ENCODE measurements around the gene PRR3. TPM values are rescaled to one million over a fixed set of nuclear protein-coding genes. Genes with fewer than 3 reads are reported as not detected.

Gene PRR3
- total and polyA plus RNA-seq, 11 donors = 1.9 to 4.5 (median 3.3) TPM

DNA sequence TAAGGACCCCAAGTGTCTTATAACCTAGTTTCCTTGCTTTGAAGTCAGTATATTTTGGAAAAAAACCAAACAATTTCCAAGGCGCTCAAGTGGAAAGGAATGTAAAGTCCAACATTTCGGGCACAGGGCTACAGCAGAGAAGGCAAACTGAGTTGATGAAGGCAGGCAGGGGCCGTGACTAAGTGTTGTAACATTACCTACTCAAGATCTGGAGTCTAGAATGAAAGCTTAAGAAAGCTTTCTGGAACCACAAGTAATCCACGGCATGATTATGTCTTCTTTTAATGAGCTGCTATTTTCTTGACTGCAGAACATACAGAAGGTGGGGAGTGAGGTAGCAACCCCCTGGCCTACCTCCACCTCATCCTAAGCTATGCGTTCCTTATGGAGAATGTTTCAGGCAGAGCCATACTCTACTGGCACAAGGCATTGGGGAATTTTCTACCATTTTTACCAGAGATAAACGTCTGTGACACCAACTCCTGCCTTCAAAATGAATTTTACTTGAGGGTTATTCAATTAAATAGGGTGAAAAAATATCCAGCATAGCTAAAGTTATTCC is 55.7 kb downstream of the PRR3 start:
- intact Hi-C loops (cut with DNase I) = loop anchor here in 1 of 10 donors (5.0 kb wide), 1 partner anchor 55 kb away; the partner anchor contains the start of genes GNL1 and PRR3
- ATAC-seq (no peak), DNase-seq (no peak)
- TF ChIP-seq POLR2A (IDR thresholded peaks at IDR 0.05) = no peak
- TF ChIP-seq, protein P1, sequence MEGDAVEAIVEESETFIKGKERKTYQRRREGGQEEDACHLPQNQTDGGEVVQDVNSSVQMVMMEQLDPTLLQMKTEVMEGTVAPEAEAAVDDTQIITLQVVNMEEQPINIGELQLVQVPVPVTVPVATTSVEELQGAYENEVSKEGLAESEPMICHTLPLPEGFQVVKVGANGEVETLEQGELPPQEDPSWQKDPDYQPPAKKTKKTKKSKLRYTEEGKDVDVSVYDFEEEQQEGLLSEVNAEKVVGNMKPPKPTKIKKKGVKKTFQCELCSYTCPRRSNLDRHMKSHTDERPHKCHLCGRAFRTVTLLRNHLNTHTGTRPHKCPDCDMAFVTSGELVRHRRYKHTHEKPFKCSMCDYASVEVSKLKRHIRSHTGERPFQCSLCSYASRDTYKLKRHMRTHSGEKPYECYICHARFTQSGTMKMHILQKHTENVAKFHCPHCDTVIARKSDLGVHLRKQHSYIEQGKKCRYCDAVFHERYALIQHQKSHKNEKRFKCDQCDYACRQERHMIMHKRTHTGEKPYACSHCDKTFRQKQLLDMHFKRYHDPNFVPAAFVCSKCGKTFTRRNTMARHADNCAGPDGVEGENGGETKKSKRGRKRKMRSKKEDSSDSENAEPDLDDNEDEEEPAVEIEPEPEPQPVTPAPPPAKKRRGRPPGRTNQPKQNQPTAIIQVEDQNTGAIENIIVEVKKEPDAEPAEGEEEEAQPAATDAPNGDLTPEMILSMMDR (IDR thresholded peaks at IDR 0.05) = no peak
- Histone ChIP-seq H3K9me3 (no peaks in the 10 kb centered on the region), H3K4me1 (peaks cover 0 to 58% (median 50%) of the 10 kb centered on the region in 12 donors), H3K36me3 (peaks cover 0 to 64% (median 32%) of the 10 kb centered on the region in 9 donors), H3K27me3 (no peaks in the 10 kb centered on the region), H3K4me3 (no peak overlapping the region), H3K27ac (peak overlapping the region in 5 of 12 donors; percentile 1 to 97 (median 8))
- WGBS, 4 donors = 60 to 68% (median 65%) methylated on average over 6 of the region's 6 CpGs

MicroRNAs within 50 kb of the gene (microRNA counts, 767-probe panel; counts per million panel counts)
- microRNA hsa-miR-877-5p = 0 to 71.6 counts per million in 2 donors

Small RNAs within 50 kb of the gene (microRNA-seq; reads per million reads assigned to microRNA genes)
- 18.6 to 59.5 (median 40.4) reads per million in 4 donors for gene MIR877

Other genes starting within 250 kb of the PRR3 start
- gene TRIM39, start 230.4 kb upstream of the PRR3 start, total RNA-seq = 10 to 100 TPM in 2 of 9 donors, 1 to 10 TPM in 7; 6.4 to 12.1 (median 8.4) TPM
- 1 to 10 TPM; 5.1 to 9.6 TPM for gene TRIM39, start 230.4 kb upstream of the PRR3 start, polyA plus RNA-seq
- gene RPP21, start 212.1 kb upstream of the PRR3 start, total RNA-seq = 10 to 100 TPM; 17.3 to 64.4 (median 24.7) TPM
- gene RPP21, start 212.1 kb upstream of the PRR3 start, polyA plus RNA-seq = 10 to 100 TPM; 84.1 to 88.9 TPM
- gene HLA-E, start 67.8 kb upstream of the PRR3 start, total RNA-seq = 100 to 1,000 TPM in 8 of 9 donors, 10 to 100 TPM in 1; 96.1 to 560 (median 162) TPM
- gene HLA-E, start 67.8 kb upstream of the PRR3 start, polyA plus RNA-seq = 100 to 1,000 TPM; 160 to 200 TPM
- gene GNL1, start 806 bp upstream of the PRR3 start, total RNA-seq = 10 to 100 TPM in 8 of 9 donors, 1 to 10 TPM in 1; 9.1 to 32.4 (median 17.4) TPM
- 10 to 100 TPM; 17.7 to 33.5 TPM for gene GNL1, start 806 bp upstream of the PRR3 start, polyA plus RNA-seq
- gene ABCF1, start 14.1 kb downstream of the PRR3 start, total RNA-seq = 10 to 100 TPM; 35.1 to 49.0 (median 39.8) TPM
- 10 to 100 TPM; 28.0 to 76.8 TPM for gene ABCF1, start 14.1 kb downstream of the PRR3 start, polyA plus RNA-seq
- 10 to 100 TPM; 21.7 to 44.9 (median 29.9) TPM for gene PPP1R10, start 59.9 kb downstream of the PRR3 start, total RNA-seq
- 1 to 10 TPM; 9.4 to 9.6 TPM for gene PPP1R10, start 59.9 kb downstream of the PRR3 start, polyA plus RNA-seq
- 100 to 1,000 TPM in 6 of 9 donors, 10 to 100 TPM in 3; 84.2 to 160 (median 122) TPM for gene MRPS18B, start 60.5 kb downstream of the PRR3 start, total RNA-seq
- gene MRPS18B, start 60.5 kb downstream of the PRR3 start, polyA plus RNA-seq = 100 to 1,000 TPM; 102 to 219 TPM
- gene ATAT1, start 69.6 kb downstream of the PRR3 start, total RNA-seq = 1 to 10 TPM; 1.1 to 7.0 (median 3.3) TPM
- 1 to 10 TPM; 2.7 to 3.5 TPM for gene ATAT1, start 69.6 kb downstream of the PRR3 start, polyA plus RNA-seq
- 10 to 100 TPM; 27.9 to 58.9 (median 47.4) TPM for gene C6orf136, start 89.8 kb downstream of the PRR3 start, total RNA-seq
- 10 to 100 TPM; 46.0 to 79.3 TPM for gene C6orf136, start 89.8 kb downstream of the PRR3 start, polyA plus RNA-seq
- gene DHX16, start 115.7 kb downstream of the PRR3 start, total RNA-seq = 10 to 100 TPM; 17.6 to 26.1 (median 21.0) TPM
- 10 to 100 TPM; 16.1 to 39.4 TPM for gene DHX16, start 115.7 kb downstream of the PRR3 start, polyA plus RNA-seq
- gene PPP1R18, start 129.3 kb downstream of the PRR3 start, total RNA-seq = 10 to 100 TPM; 11.9 to 77.2 (median 18.5) TPM
- gene PPP1R18, start 129.3 kb downstream of the PRR3 start, polyA plus RNA-seq = 10 to 100 TPM; 19.4 to 21.8 TPM
- gene NRM, start 133.7 kb downstream of the PRR3 start, total RNA-seq = 1 to 10 TPM; 2.2 to 9.6 (median 3.9) TPM
- 1 to 10 TPM; 5.6 to 8.6 TPM for gene NRM, start 133.7 kb downstream of the PRR3 start, polyA plus RNA-seq
- 10 to 100 TPM; 10.6 to 25.0 (median 17.5) TPM for gene MDC1, start 160.0 kb downstream of the PRR3 start, total RNA-seq
- 10 to 100 TPM in 1 of 2 donors, 1 to 10 TPM in 1; 8.6 to 13.9 TPM for gene MDC1, start 160.0 kb downstream of the PRR3 start, polyA plus RNA-seq
- 100 to 1,000 TPM; 183 to 474 (median 238) TPM for gene TUBB, start 163.1 kb downstream of the PRR3 start, total RNA-seq
- gene TUBB, start 163.1 kb downstream of the PRR3 start, polyA plus RNA-seq = 100 to 1,000 TPM; 195 to 497 TPM
- 100 to 1,000 TPM; 166 to 282 (median 211) TPM for gene FLOT1, start 185.4 kb downstream of the PRR3 start, total RNA-seq
- 100 to 1,000 TPM; 291 to 310 TPM for gene FLOT1, start 185.4 kb downstream of the PRR3 start, polyA plus RNA-seq
- 100 to 1,000 TPM in 2 of 9 donors, 10 to 100 TPM in 6, 1 to 10 TPM in 1; 8.7 to 127 (median 69.8) TPM for gene IER3, start 187.3 kb downstream of the PRR3 start, total RNA-seq
- 100 to 1,000 TPM in 1 of 2 donors, 10 to 100 TPM in 1; 33.3 to 119 TPM for gene IER3, start 187.3 kb downstream of the PRR3 start, polyA plus RNA-seq

Data from heart left ventricle (tissue), 16 donors.